K562 (cell line): ENCODE data around the gene PDGFC.

Source experiments
- JUND ChIP-seq, 2 experiments: IDR thresholded peaks; 2 replicates in 1 of 2; 3 replicates in 1 of 2; pipeline ENCODE4 v1.6.1; 2011; ENCODE audit warnings: borderline replicate concordance in 2 of 2, low read depth in 2 of 2, low read length in 2 of 2, improper control_type of control experiment in 1 of 2, missing biosample characterization in 1 of 2, missing genetic modification characterization in 1 of 2, missing genetic modification reagents in 1 of 2
- TOE1 ChIP-seq, 2 experiments: fragments of 450-650 bp in 1 of 2; sonication (generic) in 1 of 2; formaldehyde crosslinking in 1 of 2; IDR thresholded peaks; 2 replicates each; pipeline versions ENCODE4 v1.7.1 to v1.8.0; 2016 to 2022; ENCODE audit warnings: borderline replicate concordance in 2 of 2, mild to moderate bottlenecking in 2 of 2, antibody characterized with exemption in 1 of 2, inconsistent platforms in 1 of 2, low read depth in 1 of 2, missing genetic modification reagents in 1 of 2, moderate library complexity in 1 of 2
- ZKSCAN8 ChIP-seq: fragments of 200-800 bp; sonication (Bioruptor generic); IDR thresholded peaks from 2 replicates; pipeline ENCODE4 v1.6.1; 2016; ENCODE audit warnings: missing genetic modification characterization, missing compliant biosample characterization
- TF ChIP-seq, protein P1 (sequence below), 3 experiments: IDR thresholded peaks in 2 of 3; conservative IDR thresholded peaks in 1 of 3; 2 replicates each; pipeline ENCODE4 v1.5.1; 2011 to 2012; ENCODE audit warnings: low read length in 3 of 3, mild to moderate bottlenecking in 3 of 3, control low read depth in 2 of 3, improper control_type of control experiment in 1 of 3, inconsistent platforms in 1 of 3, low read depth in 1 of 3, mixed read lengths in 1 of 3, moderate library complexity in 1 of 3; ENCODE audit not compliant: insufficient read depth in 2 of 3
- TF ChIP-seq, protein P2 (sequence below): fragments of 250-450 bp; sonication (Bioruptor Pico); IDR thresholded peaks from 2 replicates; pipeline ENCODE4 v1.8.0; 2021; ENCODE audit warnings: moderate library complexity, mild to moderate bottlenecking, inconsistent platforms

DNA sequence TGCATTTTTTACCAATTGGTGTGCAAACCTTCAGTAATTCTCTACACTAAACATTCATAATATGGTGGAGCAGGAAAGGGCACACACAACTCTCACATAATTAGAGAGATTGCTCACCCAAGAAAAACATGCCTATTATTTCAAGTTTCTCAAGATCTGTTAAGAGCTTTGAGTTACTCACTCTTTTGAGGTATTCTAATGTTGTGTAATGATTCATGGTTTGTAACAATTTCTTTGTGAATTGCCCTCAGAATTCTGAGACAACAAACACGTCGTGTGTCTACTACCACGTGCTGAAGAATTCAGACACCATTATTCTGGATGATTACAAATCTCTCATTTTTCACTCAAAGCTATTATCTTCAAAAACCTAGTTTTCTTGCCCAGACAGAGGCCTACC, 82.8 kb downstream of the PDGFC start:
- TF ChIP-seq, protein P1, sequence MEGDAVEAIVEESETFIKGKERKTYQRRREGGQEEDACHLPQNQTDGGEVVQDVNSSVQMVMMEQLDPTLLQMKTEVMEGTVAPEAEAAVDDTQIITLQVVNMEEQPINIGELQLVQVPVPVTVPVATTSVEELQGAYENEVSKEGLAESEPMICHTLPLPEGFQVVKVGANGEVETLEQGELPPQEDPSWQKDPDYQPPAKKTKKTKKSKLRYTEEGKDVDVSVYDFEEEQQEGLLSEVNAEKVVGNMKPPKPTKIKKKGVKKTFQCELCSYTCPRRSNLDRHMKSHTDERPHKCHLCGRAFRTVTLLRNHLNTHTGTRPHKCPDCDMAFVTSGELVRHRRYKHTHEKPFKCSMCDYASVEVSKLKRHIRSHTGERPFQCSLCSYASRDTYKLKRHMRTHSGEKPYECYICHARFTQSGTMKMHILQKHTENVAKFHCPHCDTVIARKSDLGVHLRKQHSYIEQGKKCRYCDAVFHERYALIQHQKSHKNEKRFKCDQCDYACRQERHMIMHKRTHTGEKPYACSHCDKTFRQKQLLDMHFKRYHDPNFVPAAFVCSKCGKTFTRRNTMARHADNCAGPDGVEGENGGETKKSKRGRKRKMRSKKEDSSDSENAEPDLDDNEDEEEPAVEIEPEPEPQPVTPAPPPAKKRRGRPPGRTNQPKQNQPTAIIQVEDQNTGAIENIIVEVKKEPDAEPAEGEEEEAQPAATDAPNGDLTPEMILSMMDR (IDR thresholded peaks at IDR 0.05 in 2 of 3, conservative IDR thresholded peaks at IDR 0.05 in 1 of 3; ENCODE audit: insufficient read depth in 2 of 3, low read depth in 1 of 3, low read length in 3 of 3), result no peak
- no peak for TF ChIP-seq JUND (IDR thresholded peaks at IDR 0.05; ENCODE audit: borderline replicate concordance, low read depth, low read length)
- TF ChIP-seq JUND (tag; IDR thresholded peaks at IDR 0.05; ENCODE audit: borderline replicate concordance, low read depth, low read length), result no peak
- TF ChIP-seq, protein P2, sequence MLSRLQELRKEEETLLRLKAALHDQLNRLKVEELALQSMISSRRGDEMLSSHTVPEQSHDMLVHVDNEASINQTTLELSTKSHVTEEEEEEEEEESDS, result no peak
- no peak for TF ChIP-seq TOE1 (IDR thresholded peaks at IDR 0.05; ENCODE audit: borderline replicate concordance)
- no peak for TF ChIP-seq TOE1 (CRISPR knock-in tag; IDR thresholded peaks at IDR 0.05; ENCODE audit: borderline replicate concordance, low read depth)
- no peak for TF ChIP-seq ZKSCAN8 (CRISPR knock-in tag)
